K562 (cell line): Measurements from ENCODE around the gene PTPRB. TPM values are rescaled to one million over a fixed set of nuclear protein-coding genes. Genes with fewer than 3 reads are reported as not detected.

ENCODE experiments used
- ATF7 ChIP-seq: fragments of 450-650 bp; IDR thresholded peaks from 2 replicates; pipeline ENCODE4 v1.7.1; 2014; ENCODE audit warnings: mild to moderate bottlenecking, moderate library complexity
- CBFA2T3 ChIP-seq: fragments of 450-650 bp; IDR thresholded peaks from 2 replicates; pipeline ENCODE4 v1.6.1; 2017
- CREM ChIP-seq: IDR thresholded peaks from 2 replicates; pipeline ENCODE4 v1.6.1; 2014; ENCODE audit warnings: antibody characterized with exemption, low read depth
- EP400 ChIP-seq: fragments of 450-650 bp; IDR thresholded peaks from 2 replicates; pipeline ENCODE4 v1.6.1; 2017; ENCODE audit warnings: antibody characterized with exemption, mild to moderate bottlenecking, moderate library complexity
- RCOR1 ChIP-seq, 2 experiments: IDR thresholded peaks; 2 replicates each; pipeline ENCODE4 v1.6.1; 2012; ENCODE audit warnings: low read depth in 2 of 2, low read length in 2 of 2, borderline replicate concordance in 1 of 2, improper control_type of control experiment in 1 of 2
- RNF2 ChIP-seq: sonication (generic); IDR thresholded peaks from 2 replicates; pipeline ENCODE4 v1.6.1; 2016
- SIN3B ChIP-seq: fragments of 450-650 bp; IDR thresholded peaks from 2 replicates; pipeline ENCODE4 v1.6.1; 2017; ENCODE audit warnings: low read depth, mild to moderate bottlenecking, moderate library complexity
- TFAP4 ChIP-seq: sonication (generic); formaldehyde crosslinking; IDR thresholded peaks from 2 replicates; pipeline ENCODE4 v1.8.0; 2022; ENCODE audit warnings: missing genetic modification reagents, mild to moderate bottlenecking, moderate library complexity, borderline replicate concordance
- ZNF592 ChIP-seq: fragments of 450-650 bp; IDR thresholded peaks from 2 replicates; pipeline ENCODE4 v1.6.1; 2017; ENCODE audit warnings: antibody characterized with exemption, mild to moderate bottlenecking
- polyA plus RNA-seq, 8 experiments: library from polyadenylated mRNA; depleted of rRNA in 4 of 8; stranded (reverse) in 5 of 8; unstranded in 3 of 8; fragments of >200 nt; fragmentation: Nextera tagmentation in 2 of 8; fragmentation: Illumina TruSeq in 1 of 8; extraction: Ambion mirVana in 2 of 8; extraction: Trizol in 1 of 8; gene quantifications; 2 replicates each; pipeline versions ENCODE4 v1.2.1 to v1.2.3, GENCODE V29; 2011 to 2014; ENCODE audit warnings: inconsistent platforms in 1 of 8, missing spikeins in 1 of 8
- total RNA-seq, 7 experiments: library from RNA; depleted of rRNA in 6 of 7; stranded (reverse); fragments of >200 nt in 6 of 7; fragmentation: Illumina TruSeq in 2 of 7; extraction: Trizol in 2 of 7; gene quantifications; 2 replicates each; pipeline versions ENCODE4 v1.2.1 to v1.2.3, GENCODE V29; 2011 to 2021; ENCODE audit warnings: low replicate concordance in 1 of 7
- TF ChIP-seq, protein P1 (sequence below): fragments of 450-650 bp; IDR thresholded peaks from 2 replicates; pipeline ENCODE4 v1.6.1; 2016; ENCODE audit warnings: mild to moderate bottlenecking, moderate library complexity

The PTPRB gene
- total and polyA plus RNA-seq, 9 of the 15 experiments (the other 6 are each of a cell fraction or from before 2014, with no cell fraction given), result 0.46 to 5.9 (median 3.1) TPM

DNA sequence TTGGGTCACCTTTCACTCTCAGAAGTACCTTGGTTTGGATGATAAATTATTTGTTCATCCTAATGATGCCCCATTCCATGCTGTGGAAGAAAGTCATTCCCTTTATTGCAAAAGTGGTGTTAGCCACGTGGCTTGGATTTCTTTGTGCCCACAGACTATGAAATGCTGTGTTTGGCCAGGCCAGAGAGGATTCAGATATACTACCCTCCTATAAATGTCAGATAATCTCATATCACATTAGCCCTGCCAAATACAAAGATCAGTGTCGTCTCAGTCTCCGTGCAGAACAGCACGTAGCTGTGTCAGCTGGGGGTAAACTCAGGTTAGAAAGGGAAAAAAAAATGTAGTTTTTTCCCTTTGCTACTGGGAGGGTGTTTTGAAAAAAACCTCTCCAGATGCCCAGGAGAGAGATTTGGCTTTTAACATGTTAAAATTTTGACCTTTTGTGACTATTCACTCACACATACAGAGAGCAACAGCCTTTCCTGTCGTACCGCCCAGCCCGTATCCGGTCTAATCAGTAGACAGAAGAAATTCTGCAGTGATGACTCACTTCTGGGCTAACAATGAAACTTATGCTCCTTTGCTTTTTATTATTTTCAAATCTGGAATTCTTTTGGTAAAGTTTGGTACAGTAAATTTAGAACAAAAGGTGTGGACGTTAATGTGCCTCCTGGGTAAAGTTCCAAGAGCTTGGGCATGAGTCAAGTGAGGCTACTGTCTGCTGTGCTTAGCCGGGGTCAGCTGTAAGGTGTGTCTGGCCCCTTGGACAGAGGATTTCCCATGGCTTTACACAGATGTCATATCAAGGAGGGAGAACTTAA lies 8.5 kb upstream of the PTPRB start (continued):
- TF ChIP-seq, protein P1, sequence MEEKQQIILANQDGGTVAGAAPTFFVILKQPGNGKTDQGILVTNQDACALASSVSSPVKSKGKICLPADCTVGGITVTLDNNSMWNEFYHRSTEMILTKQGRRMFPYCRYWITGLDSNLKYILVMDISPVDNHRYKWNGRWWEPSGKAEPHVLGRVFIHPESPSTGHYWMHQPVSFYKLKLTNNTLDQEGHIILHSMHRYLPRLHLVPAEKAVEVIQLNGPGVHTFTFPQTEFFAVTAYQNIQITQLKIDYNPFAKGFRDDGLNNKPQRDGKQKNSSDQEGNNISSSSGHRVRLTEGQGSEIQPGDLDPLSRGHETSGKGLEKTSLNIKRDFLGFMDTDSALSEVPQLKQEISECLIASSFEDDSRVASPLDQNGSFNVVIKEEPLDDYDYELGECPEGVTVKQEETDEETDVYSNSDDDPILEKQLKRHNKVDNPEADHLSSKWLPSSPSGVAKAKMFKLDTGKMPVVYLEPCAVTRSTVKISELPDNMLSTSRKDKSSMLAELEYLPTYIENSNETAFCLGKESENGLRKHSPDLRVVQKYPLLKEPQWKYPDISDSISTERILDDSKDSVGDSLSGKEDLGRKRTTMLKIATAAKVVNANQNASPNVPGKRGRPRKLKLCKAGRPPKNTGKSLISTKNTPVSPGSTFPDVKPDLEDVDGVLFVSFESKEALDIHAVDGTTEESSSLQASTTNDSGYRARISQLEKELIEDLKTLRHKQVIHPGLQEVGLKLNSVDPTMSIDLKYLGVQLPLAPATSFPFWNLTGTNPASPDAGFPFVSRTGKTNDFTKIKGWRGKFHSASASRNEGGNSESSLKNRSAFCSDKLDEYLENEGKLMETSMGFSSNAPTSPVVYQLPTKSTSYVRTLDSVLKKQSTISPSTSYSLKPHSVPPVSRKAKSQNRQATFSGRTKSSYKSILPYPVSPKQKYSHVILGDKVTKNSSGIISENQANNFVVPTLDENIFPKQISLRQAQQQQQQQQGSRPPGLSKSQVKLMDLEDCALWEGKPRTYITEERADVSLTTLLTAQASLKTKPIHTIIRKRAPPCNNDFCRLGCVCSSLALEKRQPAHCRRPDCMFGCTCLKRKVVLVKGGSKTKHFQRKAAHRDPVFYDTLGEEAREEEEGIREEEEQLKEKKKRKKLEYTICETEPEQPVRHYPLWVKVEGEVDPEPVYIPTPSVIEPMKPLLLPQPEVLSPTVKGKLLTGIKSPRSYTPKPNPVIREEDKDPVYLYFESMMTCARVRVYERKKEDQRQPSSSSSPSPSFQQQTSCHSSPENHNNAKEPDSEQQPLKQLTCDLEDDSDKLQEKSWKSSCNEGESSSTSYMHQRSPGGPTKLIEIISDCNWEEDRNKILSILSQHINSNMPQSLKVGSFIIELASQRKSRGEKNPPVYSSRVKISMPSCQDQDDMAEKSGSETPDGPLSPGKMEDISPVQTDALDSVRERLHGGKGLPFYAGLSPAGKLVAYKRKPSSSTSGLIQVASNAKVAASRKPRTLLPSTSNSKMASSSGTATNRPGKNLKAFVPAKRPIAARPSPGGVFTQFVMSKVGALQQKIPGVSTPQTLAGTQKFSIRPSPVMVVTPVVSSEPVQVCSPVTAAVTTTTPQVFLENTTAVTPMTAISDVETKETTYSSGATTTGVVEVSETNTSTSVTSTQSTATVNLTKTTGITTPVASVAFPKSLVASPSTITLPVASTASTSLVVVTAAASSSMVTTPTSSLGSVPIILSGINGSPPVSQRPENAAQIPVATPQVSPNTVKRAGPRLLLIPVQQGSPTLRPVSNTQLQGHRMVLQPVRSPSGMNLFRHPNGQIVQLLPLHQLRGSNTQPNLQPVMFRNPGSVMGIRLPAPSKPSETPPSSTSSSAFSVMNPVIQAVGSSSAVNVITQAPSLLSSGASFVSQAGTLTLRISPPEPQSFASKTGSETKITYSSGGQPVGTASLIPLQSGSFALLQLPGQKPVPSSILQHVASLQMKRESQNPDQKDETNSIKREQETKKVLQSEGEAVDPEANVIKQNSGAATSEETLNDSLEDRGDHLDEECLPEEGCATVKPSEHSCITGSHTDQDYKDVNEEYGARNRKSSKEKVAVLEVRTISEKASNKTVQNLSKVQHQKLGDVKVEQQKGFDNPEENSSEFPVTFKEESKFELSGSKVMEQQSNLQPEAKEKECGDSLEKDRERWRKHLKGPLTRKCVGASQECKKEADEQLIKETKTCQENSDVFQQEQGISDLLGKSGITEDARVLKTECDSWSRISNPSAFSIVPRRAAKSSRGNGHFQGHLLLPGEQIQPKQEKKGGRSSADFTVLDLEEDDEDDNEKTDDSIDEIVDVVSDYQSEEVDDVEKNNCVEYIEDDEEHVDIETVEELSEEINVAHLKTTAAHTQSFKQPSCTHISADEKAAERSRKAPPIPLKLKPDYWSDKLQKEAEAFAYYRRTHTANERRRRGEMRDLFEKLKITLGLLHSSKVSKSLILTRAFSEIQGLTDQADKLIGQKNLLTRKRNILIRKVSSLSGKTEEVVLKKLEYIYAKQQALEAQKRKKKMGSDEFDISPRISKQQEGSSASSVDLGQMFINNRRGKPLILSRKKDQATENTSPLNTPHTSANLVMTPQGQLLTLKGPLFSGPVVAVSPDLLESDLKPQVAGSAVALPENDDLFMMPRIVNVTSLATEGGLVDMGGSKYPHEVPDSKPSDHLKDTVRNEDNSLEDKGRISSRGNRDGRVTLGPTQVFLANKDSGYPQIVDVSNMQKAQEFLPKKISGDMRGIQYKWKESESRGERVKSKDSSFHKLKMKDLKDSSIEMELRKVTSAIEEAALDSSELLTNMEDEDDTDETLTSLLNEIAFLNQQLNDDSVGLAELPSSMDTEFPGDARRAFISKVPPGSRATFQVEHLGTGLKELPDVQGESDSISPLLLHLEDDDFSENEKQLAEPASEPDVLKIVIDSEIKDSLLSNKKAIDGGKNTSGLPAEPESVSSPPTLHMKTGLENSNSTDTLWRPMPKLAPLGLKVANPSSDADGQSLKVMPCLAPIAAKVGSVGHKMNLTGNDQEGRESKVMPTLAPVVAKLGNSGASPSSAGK, result peak; percentile 33
- TF ChIP-seq CREM, result peak; percentile 23; the same call in 1 of the 2 replicates
- peak; percentile 47; the same call in 1 of the 2 replicates for TF ChIP-seq EP400
- no peak for TF ChIP-seq SIN3B
- peak; percentile 80 for TF ChIP-seq ZNF592
- peak; percentile 62; the same call in 1 of the 2 replicates for TF ChIP-seq ATF7
- TF ChIP-seq CBFA2T3, result peak; percentile 66
- TF ChIP-seq TFAP4 (CRISPR knock-in tag), result no peak
- TF ChIP-seq RNF2, result peak; percentile 48; the same call in 1 of the 2 replicates
- TF ChIP-seq RCOR1 (IDR thresholded peaks at IDR 0.05; ENCODE audit: borderline replicate concordance in 1 of 2, low read depth in 2 of 2, low read length in 2 of 2), result peak in 1 of 2 experiments; percentile 60; a peak in 1 of 4 replicates
